Midbrain (tissue), 1 donor: Measurements from ENCODE around the gene TRAF3.

Experiments
- DNase-seq: peaks from one replicate; lab custom pipeline; 2025; lab: John Stamatoyannopoulos, UW

The TRAF3 gene

DNA sequence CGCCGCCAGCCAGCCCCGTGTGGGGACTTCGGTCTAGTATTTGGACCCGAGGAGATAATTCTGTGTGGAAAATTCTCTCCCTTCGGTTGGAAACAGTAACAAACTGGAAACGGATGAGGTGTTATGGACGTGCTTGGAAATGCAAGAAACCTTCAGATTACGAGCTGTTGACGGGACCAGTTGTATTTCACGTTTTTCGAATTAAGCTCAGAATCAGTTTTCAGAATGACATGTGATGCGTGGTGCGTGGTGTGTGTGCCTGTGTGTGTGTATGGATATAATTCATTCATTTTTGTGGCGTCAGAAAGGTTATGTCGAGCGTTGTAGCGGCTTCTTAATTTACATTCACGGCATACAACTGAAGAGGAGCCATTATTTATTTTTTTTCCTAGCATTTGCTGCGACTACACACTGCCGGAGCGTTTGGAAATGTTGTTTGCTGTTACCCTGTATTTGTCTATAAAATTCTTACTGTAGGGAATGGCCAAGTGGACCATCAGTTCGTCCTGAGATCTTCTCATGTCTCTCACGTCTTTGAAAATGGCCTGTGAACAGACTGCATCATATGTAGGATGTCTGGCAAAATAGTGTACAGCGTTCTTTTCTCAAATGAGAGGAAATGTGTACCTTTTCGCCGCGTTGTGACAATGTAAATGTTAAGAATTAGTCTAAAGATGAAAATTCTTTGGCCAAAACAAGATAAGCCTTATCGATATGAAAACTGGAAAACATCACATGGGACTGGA, 1.3 kb downstream of the TRAF3 start:
- DNase-seq, result peak; percentile 24

DNA sequence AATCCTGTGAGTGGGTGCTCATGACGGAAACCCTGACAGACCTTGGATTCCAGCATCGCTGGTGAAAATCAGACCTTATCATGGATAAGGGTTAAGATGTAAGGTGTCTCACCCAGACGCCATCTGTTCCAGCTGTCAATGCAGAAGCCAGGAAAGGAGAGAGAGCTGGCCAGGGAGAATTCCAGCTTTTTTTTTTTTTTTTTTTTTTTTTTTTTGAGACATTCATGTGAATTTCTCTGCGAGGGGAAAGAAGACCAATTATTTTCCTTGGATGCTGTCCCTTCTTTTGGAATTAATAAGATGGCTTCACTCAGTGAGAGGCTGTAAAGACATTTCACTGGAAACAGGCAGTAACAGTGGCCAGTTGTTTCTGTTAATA, 1.8 kb downstream of the TRAF3 start:
- DNase-seq, result no peak

DNA sequence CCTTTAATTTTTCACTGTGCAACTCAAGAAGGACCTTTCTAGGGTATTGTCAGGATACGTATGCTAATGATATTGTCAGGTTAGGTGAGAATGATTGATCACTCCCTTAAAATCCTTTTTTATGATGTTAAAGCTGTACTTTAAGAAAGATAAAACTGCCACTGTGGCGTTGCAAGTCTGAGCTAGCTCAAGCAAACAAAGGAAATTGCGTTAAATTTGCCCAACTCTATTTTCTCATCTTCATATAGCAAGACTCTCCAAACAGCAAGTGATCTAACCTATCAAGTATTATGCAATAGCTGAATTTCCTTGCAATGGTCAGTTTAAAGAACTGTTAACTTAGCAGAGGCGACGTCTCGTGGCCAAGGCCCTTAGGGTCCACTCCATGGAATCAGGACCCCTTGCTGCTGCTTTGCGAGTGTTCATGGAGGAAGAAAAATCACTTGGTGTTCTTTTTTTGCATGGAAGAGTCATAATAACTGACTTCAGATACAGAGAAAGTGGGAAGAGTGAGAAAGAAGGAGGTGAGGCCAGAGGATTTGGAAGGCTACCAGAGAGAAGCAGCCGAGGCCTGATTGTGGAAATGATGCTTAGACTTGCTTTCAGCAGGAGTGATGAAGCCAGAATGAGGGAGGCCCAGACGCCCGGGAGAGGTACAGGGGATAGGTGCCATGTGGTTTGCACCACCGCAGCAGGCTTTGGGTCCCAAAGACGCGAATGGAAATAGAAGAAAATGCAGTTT, 2.5 kb downstream of the TRAF3 start:
- DNase-seq, result no peak

DNA sequence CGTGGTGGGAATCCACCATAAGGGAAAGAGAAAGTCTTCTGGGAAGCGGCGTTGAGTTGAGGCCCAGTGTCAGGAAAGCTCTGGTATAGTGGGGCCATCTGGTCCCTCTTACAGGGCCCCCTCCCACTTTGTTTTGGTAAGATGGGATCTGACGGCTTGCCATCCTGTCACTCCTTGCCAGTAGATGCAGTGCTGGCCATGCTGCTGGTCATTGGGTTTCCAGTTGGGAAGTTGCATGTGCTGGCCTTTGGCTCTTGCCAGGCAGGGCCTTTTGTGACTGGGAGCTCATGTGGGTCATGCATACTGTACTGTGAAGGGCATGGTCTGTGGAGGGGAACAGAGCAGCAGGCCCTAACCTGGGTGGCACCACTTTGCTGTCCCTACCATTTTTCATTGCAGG, 3.8 kb downstream of the TRAF3 start:
- DNase-seq, result no peak

DNA sequence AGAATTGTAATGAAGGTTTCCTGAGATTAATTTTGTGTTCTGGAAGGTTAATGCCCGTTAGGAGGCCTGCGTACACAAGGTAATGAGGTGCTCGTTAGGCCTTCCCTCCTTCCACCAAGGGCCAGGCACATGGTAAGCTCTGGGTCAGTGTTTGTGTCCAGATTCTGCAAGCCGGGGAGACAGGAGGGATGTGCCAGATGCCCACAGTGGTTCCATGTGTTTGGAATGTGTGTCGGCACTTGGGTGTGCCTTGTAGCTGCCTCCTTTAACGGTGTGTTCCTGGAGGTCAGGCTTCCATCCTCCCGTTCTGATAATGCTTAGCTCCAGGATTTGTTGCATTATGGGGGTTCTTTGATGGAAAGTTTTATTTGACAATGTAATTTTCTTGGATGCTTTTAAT, 5.7 kb downstream of the TRAF3 start:
- DNase-seq, result no peak

DNA sequence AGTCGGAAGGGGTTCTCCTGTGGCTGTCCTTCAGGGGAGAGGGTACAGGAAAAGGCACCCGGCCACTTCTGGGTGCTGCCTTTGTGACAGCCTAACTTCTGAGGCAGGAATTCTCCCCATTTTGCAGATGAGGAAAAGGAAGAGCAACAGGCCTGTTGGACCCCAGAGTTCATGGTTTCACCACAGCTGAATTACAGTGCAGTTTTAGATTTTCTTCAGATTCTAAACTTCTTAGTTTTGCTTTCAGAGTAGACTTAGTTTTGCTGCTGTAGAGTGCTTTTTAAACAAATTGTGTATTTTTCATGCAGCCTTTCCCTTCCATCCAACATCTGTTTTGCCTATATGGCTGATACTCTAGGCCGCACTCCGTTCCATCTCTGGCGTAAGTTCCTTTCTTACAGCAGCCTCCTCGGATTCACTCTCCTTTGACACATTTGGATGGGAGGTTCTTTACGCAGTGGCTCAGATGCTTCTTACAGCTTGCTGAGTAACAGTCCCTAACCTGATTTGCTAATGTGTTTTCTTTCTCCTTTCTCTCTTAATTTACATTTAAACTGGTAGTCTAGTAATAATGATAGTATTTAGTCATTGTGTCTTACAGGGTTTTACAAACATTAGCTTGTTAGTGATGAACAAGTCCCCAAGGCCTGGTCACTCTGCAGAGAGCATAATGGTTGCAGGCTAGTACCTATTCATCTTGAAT, 7.8 kb downstream of the TRAF3 start:
- no peak for DNase-seq

DNA sequence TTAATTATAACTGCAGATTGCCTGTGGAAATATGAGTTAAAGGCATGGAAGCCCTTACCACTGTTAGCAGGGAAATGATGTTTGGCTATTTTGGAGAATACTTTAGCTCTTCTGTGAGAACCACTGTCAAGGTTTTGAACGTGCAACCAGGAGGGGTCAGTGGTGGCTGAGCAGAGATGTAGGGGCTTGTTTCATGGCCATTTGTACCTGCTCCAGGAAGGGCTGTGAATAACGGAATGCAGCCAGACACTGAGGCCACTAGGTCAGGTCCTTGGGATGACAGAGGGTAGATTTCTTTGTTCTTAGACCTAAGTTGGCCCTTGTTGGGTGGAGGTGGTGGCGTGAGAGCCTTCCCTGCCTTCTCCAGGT, 8.3 kb downstream of the TRAF3 start:
- no peak for DNase-seq

DNA sequence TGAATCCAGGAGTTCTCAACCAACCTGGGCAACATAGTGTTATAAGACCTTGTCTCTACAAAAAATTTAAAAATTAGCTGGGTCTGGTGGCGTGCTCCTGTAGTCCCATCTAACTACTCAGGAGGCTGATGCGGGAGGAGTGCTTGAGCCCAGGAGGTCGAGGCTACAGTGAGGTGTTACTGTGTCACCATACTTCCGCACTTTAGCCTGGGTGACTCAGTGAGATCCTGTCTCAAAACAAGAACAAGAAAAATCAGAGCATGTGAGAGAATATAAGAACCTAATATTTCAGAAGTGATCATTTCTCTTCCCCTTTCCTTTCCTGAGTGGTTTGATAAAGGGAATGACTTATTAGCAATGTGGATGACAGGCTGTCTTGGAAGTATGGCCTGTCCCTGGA, 9.5 kb downstream of the TRAF3 start:
- DNase-seq, result no peak

DNA sequence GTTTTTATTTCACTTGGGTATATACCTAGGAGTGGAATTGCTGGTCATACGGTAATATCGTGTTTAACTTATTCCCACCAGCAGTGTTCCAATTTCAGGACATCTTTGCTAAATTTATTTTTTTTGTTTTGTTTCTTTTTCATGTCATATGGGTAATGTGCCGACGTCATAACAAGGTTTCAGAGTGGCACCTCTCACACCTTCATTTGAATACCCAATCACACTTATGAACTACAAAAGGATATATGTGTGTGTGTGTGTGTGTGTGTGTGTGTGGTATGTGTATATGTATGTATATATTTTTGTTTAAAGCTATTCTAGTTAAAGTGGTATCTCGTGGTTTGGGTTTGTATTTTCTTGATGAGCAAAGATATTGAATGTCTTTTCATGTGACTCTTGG, 12.1 kb downstream of the TRAF3 start:
- no peak for DNase-seq

DNA sequence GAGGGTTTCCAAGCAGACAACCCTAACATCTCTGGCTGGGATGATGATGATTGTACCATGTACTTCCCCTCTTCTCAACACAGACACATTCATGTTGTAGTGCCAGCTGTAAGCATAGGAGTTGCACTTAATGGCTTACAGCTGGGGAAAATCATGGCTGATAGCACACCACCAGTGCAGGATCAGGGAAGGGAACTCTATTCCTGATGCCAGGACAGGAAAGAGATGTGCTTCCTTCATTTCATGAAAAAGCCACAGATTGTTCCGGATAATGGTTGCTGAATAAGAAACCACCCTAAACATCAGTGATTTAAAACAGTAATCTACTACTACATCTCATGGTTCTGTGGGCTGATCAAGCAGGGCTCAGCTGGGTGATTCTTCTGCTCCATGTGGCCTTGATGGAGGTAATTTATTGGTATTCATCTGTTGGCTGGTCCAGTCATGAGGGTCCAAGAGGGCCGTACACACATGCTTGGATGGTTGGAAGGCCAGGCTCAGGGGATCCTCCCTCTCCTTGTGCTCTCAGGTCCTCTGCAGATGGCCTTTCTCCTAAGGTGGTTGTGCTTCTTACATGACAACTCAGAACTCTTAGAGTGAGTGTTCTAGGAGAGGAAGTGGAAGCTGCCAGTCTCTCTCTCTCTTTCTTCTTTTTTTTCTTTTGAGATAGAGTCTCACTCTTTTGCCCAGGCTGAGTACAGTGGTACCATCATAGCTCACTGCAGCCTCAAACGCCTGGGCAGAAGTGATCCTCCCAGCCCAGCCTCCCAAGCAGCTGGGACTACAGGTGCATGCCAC, 16.5 kb downstream of the TRAF3 start:
- DNase-seq, result no peak

DNA sequence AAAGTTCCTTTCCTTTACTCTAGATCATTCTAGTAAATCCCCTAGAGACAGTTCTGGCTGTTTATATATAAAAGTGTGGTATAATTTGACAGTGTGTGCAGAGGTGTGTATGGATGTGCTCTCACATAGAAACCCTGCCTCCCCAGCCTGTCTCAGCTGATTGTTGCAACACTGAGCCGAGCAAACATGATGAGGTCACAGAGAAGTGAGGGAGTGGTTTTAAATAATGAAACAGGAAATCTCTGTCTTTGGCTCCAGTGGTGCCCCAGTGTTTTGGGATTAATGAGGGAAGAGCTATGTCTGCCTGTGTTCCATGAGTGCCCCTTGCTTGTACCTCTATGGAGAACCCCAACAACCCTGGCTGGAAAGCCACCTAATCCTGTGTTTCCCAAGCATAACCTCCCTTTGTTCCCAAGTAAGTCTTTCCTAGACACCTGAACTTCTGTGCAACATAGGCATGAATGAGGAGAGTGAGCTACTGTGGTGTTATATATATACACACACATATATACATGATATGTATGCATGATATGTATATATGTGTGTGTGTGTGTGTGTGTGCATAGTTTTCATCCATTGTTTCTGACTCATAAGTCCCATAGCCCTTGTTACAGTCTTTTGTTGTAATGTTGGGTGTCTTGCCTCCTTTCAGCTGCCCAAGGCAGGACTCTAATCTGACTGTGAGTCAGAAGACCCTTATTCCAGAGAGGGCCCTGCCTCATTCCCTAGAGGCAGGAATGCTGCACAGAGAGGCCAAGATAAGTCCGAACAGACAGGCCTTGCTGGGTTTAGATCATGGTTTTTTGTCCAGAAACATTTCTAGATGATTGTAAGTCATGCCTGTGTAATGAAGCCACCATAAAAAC, 18.0 kb downstream of the TRAF3 start:
- no peak for DNase-seq

DNA sequence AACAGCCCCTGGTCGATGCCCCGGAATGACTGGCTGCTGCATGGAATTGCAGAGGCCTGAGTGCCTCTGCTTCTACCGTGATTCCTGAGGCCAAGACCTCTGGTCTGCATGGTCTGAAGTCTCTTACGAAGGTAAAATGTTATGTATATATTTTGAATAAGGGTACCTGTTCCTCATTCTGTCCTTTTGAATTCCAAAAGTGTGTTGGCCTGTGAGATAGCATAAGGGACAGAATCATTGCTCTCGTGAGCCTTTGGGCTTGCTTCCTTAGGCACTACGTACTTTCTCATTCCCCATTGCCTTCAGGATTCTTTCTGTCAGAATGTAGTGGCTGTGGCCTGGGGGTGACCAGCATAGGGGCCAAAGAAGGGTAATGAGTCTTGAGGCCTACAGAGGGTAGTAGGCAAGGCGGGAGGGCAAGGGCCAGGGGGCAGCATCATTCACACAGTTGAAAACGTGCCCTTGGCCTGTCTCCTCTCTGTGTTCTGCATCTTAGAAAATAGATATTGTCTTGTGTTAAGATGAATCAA, 19.5 kb downstream of the TRAF3 start:
- DNase-seq, result no peak

DNA sequence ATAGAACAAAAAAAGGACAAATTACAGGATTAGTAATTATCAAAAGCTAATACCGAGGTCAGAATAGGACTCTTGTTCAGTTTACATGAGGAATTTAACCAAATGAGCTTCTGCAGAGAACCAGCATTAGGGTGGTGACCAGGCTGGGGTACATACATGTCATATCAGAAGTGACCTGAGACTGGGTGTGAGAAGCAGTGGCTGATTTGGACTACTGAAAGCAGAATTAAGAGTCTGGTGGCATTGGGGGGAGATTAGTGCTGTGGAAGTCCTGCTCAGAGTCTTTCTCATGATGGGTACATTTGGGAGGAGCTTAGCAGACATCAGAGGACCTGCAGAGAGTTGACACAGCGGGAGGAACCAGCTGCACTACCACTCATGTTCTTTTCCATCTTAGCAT, 21.7 kb downstream of the TRAF3 start:
- DNase-seq, result no peak

DNA sequence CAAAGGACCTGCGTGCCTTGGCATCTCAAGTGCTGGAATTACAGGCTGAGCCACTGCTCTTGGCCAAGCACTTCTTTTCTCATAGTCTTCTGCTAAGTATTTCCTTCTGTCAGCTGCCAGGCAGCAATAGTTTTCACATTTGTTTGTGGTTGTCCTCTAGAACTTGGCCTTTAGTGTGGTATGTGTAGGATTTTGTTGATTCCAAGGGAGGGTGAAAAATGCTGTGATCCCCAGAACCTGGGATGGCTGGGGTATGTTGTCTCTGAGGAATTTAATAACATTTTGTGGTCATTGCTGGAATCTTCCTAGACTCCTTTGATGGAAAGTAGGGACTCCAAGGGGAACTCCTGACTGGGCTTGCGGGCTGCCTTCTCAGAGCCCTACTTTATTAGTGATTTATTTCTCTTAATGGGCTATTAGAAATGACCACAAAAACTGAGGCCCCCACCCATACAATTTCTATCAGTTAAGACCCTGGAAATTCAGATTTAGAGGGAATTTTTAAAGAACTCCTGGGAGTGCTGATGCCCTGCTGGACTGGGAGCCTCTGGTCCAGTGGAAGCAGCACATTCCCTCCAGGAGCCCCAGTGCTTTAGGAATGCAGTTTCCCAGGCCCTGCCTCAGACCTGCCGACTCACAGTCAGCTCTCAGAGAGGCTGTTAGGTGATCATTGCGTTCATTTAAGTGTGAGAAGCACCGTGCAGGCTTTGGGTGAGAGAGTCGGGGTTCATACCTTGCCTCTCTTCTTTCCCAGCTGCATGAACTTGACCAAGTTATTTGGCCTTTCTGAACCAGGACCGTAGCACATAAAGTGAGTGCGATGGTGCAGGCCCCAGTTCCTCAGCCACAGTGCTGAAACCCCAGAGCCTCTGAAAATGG, 22.7 kb downstream of the TRAF3 start:
- no peak for DNase-seq

DNA sequence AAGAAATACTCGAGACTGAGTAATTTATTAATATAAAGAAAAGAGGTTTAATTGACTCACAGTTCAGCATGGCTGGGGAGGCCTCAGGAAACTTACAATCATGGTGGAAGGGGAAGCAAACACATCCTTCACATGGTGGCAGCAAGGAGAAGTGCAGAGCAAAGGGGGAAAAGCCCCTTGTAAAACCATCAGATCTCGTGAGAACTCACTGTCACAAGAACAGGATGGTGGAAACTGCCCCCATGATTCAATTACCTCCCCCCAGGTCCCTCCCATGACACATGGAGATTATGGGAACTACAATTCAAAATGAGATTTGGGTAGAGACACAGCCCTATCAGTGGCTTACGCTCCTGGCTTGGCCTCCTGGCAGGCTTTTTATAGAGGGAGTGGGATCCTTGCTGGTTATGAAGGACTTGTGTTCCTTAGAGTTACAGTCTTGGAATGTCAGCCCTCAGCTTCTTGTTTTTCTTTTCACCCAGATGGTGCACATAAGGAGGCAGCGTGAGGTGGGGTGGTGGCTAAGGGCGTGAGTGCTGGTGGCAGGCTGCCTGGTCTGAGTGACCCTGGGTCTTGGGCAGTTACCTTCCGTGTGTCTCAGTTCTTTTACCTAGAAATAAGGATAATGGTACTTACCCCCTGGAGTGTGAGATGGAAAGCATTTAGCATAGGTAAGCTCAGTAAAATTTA, 25.7 kb downstream of the TRAF3 start:
- DNase-seq, result no peak

DNA sequence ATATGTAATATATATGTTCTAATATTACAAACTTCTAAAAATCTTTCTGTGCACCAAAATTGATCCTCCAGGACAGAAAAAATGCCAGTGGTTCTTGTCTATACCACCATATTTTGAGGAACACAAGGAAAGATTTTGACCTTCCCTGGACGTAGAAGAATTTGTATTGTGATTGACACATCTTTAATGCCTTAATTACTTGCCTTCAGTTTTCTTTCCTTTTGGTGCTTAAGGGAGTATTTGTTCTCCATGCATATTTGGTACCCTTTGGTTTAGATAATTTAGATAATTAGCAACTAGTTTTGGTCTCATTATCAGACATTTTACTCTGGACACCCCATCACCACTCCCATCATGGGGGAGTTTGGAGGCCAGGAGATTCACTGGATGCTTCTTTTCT, 27.6 kb downstream of the TRAF3 start:
- no peak for DNase-seq

DNA sequence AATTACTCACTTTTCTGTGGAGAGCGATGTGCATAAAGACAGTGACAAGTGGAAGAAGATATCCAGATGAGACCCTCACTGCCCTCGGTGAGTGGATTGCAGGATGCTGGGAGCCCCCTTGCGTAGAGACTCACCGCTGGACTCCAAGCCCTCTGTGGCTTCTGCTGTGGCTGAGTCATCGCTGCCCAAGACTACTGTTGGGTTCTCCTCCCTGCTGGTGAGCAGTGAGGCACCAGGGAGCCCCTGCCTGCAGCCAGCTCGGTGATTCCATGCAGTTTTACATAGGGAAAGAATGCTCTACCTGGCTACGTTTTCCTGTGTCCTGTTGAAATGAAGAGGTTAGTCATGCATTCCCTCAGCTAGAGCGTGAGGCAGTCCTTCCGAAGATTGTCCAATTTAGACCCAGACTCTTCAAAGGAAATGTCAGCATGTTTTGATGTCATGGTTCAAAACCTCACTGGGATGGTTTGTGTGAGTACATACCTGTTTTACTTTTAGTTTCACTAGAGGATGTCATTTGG, 28.2 kb downstream of the TRAF3 start:
- no peak for DNase-seq

DNA sequence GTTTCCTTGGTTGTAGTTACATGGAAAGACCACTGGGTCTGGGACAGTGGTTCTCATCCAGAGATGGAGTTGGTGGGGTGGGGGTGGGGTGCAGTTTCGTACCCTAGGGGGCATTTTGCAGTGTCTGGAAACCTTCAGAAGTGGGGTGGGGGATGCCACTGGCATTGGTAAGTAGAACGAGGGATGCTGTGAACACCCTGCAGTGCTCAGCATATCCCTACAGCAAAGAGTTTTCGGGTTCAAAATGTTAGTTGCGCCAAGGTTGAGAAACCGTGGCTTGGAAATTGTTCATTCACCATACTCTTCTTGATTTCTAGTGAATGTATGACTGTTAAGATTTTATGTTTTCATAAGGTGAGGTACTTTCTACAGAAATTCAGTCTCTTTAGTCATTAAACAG, 28.7 kb downstream of the TRAF3 start:
- no peak for DNase-seq

DNA sequence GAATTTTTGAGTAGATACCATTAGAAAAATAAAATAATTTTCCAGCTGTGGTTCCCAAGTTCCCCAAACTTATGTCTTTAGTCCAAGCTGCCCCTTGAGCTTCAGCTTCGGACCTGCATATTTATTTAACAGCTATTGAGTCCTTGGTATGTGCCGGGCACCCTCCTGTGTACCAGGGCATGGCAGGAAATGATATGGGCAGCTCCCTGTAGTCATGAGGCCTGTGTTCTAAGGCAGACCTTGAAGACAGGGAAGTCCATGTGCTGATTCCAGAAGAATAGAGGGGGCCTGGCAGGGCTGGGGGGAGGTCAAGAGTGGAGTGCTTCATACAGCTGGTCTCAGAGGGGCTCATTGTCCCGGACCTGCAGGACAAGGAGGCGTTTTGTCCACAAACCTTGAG, 29.2 kb downstream of the TRAF3 start:
- no peak for DNase-seq
